Coronary artery (tissue), 2 donors: Measurements from ENCODE around the gene ADGRL3.

ENCODE experiments used
- DNase-seq: peaks from one replicate; pipeline ENCODE4 v3.0.0-alpha.2; 2017; ENCODE audit warnings: low spot score
- H3K27ac ChIP-seq, 2 donors: fragments of 200-600 bp; sonication (generic); one replicate each; pipeline ENCODE4 v1.5.1; 2016 to 2019
- H3K4me3 ChIP-seq: fragments of 200-600 bp; sonication (generic); 2 replicates; pipeline ENCODE4 v1.5.1; 2016; ENCODE audit warnings: mild to moderate bottlenecking, moderate library complexity
- CTCF ChIP-seq: fragments of 200-600 bp; sonication (generic); IDR thresholded peaks from one replicate; pipeline ENCODE4 v1.5.1; 2019; ENCODE audit warnings: antibody characterized with exemption

The ADGRL3 gene

GRCh38 chr4:61511716-61512488 is 311.8 kb downstream of the ADGRL3 start:
- no peak overlapping the region for H3K4me3 ChIP-seq
- DNase-seq: no peak
- no peak overlapping the region for H3K27ac ChIP-seq
- TF ChIP-seq CTCF: no peak

DNA sequence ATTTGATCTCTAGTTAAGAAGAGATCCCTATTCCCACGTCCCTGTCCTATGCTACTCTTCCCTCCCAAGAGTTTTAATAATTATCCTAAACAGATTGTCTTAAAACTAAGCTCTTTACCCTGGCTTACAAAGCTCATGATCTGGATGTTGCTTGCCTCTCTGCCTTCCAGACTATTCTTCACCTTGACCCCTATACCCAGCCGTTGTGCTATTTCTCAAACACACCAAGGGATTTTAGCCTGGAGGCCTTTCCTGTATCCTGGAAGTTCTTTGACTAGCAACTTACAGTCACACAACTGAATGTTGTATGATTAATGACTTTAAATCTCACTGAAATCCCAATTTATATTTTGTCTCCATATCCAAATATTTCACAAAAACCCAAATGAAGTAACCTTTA is 314.9 kb downstream of the ADGRL3 start:
- Histone ChIP-seq H3K4me3 (no peak overlapping the region), H3K27ac (no peak overlapping the region)
- no peak for DNase-seq
- TF ChIP-seq CTCF: no peak

GRCh38 chr4:61517144-61517543 is 317.0 kb downstream of the ADGRL3 start:
- Histone ChIP-seq H3K27ac (no peak overlapping the region), H3K4me3 (no peak overlapping the region)
- no peak for DNase-seq
- no peak for TF ChIP-seq CTCF

- Histone ChIP-seq H3K4me3 (no peak overlapping the region), H3K27ac (no peak overlapping the region)
- DNase-seq: no peak
- no peak for TF ChIP-seq CTCF
Observed at GRCh38 chr4:61520166-61520565, 320.0 kb downstream of the ADGRL3 start.

DNA sequence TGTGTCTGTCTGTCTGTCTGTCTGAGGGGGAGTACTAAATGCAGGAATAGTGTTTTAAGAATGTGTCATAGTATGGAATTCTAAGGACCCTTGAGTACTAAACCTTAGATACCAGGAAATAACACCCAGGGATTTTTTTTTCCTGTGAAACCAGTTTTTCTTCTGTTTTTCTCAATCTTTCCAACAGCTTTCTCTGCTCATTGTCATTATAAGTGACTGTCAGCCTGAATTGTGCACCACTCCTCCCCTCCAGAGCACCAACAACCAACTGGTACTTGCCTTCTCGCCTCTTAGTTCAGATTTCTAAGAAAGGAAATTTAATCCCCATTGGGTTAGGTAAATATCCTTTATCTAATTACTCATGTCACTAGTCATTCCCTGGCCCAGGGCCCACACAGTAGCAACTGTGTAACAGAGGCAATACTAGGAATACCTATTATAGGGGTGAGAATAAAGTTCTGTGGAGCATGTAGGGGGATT is 320.6 kb downstream of the ADGRL3 start:
- Histone ChIP-seq H3K27ac (no peak overlapping the region), H3K4me3 (no peak overlapping the region)
- no peak for TF ChIP-seq CTCF
- DNase-seq: no peak

GRCh38 chr4:61521451-61521850 is 321.3 kb downstream of the ADGRL3 start:
- TF ChIP-seq CTCF: no peak
- H3K27ac ChIP-seq: no peak overlapping the region
- no peak for DNase-seq
- no peak overlapping the region for H3K4me3 ChIP-seq

- no peak for DNase-seq
- no peak for TF ChIP-seq CTCF
- Histone ChIP-seq H3K27ac (no peak overlapping the region), H3K4me3 (no peak overlapping the region)
Observed at GRCh38 chr4:61522312-61522711, 322.2 kb downstream of the ADGRL3 start.
